Tongue (tissue), 2 donors: ENCODE results near the gene SOX11. TPM values are rescaled to one million over a fixed set of nuclear protein-coding genes. Genes with fewer than 3 reads are reported as not detected.
"Not testable (repeated sequence)": the region's sequence is repeated elsewhere in the genome, so short reads cannot be mapped to it uniquely, and the experiment has no call there.

Experiments
- DNase-seq: peaks from one replicate; pipeline ENCODE4 v3.0.0-alpha.2; 2015
- total RNA-seq: library from RNA; depleted of rRNA; stranded (reverse); fragments of >200 nt; gene quantifications from one replicate; pipeline ENCODE4 v1.2.3, GENCODE V29; 2014

Gene SOX11
- 15.8 TPM for total RNA-seq

GRCh38 chr2:5691985-5692529 is at the start of gene SOX11:
SOX11 (plus strand) TSS chr2:5692384; CDS start chr2:5692722, 338 bp downstream.
- DNase-seq = peak; percentile 99

DNA sequence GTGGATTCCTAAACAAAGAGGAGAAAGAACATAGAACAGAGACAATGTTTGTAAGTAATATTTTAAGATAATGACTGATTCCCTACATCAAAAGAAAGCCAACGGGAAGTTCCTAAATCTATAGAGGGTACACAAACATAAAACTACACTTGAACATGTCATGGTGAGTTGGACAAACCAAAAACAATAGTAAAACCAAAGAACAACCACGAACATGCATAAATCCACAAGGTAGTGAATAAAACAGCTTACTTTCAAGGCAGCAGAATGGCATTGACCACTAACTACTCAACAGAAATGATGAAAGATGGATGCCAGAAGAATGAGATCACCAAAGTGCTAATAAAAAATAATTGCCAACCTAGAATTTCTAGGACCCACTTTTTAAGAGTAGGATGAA is 39.5 kb upstream of the SOX11 start:
- DNase-seq = not testable (repeated sequence)

DNA sequence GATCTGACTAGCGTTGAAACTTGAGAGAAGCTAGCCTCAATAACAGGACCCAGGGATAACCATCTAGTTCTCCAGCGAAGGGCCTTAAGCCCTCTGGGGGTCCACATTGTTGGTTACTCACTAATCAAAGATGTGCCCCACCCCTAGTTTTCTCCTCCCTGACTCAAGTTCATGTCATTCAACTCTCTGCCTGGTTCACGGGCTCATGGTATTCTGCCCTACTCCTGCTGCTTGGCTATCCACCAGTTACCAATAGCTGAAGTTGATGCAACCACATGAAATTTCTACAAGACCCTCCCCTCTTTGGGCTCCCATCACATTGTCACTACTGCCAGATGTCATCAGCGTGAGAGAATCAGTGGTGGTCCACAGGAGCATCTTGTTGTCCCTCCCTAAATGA is 38.4 kb upstream of the SOX11 start:
- not testable (repeated sequence) for DNase-seq

DNA sequence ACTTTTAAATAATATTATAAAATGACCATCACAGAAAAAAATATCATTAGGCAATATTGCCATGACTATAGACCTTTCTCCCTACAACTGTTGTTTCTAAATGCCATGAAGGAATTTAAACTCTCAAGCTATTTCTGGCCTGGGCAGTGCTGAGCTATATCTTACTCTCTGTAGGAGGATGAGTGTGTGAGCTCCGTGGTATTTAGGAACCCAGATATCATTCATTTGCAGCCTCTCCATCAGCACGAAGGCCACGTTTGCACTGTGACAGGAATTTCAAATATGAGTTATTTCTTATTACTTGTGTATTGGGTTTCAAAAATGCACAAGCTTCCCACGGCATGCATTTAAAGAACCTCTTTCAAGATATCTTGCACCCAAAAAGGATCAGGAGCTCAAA is 35.0 kb upstream of the SOX11 start:
- peak; percentile 44 for DNase-seq

GRCh38 chr2:5660591-5660990 is 31.6 kb upstream of the SOX11 start:
- no peak for DNase-seq

DNA sequence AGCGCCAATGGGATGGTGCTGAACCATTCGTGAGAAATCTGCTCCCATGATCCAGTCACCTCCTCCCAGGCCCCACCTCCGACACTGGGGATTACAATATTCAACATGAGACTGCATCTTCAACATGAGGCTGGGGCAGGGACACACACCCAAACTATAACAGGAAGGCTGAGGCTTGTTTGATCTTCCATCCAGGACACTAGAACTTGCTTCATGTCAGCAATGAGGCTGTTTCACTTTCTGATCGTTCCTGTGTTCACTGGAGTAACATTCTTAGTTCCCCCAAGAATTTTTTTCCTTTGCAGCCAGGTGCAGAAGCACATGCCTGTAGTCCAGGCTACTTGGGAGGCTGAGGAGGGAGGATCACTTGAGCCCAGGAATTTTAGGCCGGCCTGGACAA is 30.8 kb upstream of the SOX11 start:
- no peak for DNase-seq

GRCh38 chr2:5664278-5664681 is 27.9 kb upstream of the SOX11 start:
- DNase-seq = no peak

- DNase-seq = no peak
Observed at GRCh38 chr2:5665066-5665465, 27.1 kb upstream of the SOX11 start.

- no peak for DNase-seq
Observed at GRCh38 chr2:5666798-5667197, 25.4 kb upstream of the SOX11 start.

GRCh38 chr2:5667655-5668054 is 24.5 kb upstream of the SOX11 start:
- not testable (repeated sequence) for DNase-seq

- DNase-seq = no peak
Observed at GRCh38 chr2:5668682-5669250, 23.4 kb upstream of the SOX11 start.

DNA sequence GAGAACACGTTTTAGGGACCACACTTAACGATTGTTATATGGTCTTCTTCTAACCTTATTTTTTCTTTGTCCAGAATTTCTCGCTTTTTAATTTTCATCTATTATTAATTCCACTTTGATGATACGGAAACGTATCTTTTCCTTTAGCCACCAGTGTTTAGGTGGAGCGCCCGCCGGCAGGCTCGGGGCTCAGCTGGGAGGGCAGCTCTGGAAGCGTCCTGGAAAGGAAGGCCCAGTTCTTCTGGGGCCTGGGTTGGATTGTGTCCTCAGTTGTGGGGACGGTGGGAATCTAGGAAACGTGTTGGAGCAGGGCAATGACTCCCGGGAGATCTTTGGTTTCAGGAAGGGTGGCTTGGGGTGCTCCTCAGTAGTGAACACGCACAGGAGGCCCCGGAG is 19.4 kb upstream of the SOX11 start:
- no peak for DNase-seq

DNA sequence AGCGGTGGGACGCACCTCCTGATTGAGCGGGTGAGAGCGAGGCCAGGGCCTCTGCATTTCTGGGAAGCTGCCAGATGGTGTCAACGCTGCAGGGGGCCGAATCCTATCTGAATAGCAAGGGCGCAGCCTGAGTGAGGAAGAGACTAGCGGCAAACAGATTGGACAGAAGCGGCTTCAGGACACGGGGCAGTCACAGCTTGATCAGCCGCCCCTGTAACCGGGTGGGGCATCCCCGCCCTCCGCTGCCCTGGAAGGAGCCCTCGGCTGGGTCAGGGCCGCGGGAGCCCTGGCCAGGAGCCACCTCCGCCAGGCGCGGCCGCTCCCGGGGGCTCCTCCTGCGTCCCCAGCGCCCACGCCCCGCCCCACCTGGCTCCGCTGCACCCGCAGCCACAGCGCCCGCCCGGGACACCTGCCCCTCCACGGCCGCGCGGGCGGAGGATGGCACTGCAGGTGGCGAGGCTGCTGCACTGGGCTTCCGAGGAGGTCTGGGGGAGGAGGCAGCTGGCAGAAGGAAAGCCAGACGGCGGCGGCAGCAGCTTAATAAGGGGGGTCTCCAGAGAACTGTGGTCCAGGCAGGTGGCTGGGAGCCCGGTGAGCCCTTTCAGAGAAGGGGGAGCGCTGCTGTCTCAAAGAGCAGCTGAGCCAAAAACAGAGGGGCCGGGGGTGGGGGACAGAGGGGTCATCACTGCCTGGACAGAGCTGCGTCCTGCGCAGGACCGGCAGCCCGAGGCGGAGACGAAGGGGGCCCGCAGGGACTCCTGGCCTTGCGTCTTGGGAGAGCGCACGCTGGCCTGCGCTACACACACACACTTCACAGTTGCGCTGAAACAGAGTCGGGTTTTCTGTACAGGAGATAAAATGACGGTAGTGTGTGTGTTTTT is 18.8 kb upstream of the SOX11 start:
- DNase-seq = peak; percentile 56

- no peak for DNase-seq
Observed at GRCh38 chr2:5674026-5674340, 18.2 kb upstream of the SOX11 start.

DNA sequence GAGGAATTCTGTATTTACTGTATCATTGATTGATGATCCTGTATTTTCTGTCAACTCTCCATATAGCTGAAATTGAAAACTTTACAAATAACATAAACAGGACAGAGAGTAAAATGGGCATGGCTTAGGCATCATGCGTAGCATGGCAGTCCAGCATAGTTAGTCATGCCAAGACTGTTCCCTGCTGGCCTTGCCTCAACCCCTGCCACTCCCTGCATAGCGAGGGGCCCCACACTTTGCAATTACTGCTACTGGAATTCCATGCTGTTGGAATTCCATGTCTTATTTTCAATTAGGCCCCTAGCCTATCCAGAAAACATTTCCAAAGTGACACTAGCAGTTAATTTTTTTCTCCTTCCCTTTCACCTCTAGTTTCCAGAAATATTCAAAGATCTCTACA is 15.1 kb upstream of the SOX11 start:
- DNase-seq = peak; percentile 35

- DNase-seq = no peak
Observed at GRCh38 chr2:5683471-5683870, 8.7 kb upstream of the SOX11 start.

DNA sequence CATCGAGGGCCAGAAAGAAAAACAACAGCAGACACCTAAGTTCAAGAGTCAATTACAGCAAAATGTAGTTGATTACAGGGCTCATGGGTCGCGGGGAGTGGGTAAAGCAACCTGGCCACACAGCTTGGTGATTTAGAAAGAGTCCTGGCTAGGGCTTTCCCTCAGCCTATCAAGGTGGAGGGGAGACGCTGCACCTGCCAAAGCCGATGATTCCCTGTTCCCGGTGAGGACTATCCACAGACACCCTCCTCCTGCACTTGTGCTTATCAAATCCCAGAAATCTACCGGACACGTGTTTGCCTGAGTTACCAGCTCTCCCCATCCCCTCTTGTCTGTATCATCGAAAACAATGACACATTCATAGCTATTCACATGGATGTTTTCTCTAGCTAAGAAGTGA is 7.0 kb upstream of the SOX11 start:
- no peak for DNase-seq

GRCh38 chr2:5686068-5686467 is 6.1 kb upstream of the SOX11 start:
- no peak for DNase-seq

DNA sequence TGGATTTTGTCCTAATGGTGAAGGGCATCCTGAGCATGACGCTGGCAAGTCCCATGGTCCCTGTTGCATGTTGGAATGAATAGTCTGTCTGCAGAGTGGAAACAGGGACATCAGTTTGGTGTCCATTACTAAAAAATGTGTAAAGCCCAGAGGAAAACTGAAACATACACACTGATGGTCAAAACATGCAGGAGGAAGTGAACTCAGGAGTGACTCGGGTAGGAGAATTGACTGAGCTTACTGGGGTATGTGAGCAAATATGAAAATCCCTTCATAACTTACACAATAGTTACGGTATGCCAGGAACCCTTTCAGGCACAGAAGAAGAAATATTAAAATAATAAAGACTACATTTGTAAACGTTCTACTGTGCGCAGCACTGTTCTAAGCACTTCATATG is 5.6 kb upstream of the SOX11 start:
- DNase-seq = no peak

- peak; percentile 35 for DNase-seq
Observed at GRCh38 chr2:5689750-5690149, 2.4 kb upstream of the SOX11 start.

DNA sequence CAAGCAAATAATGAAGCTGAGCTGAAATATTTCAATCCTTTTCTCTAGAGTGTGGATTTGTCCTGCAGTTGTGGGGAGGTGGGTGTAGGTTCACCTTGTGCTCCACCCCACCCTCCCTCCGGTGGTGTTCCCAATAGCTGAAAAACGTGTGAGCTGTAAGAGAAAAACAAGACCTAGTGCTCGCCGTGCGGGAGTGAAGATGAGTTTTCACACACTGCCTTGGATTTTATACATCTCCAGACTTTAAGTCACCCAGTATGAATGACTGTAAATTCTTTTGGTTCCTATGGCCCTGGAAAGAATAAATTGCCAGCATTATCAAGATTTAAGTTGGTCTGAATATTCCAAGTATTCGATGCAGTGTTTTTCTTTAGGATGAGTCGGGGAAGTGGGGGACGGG is 1.9 kb upstream of the SOX11 start:
- peak; percentile 60 for DNase-seq

DNA sequence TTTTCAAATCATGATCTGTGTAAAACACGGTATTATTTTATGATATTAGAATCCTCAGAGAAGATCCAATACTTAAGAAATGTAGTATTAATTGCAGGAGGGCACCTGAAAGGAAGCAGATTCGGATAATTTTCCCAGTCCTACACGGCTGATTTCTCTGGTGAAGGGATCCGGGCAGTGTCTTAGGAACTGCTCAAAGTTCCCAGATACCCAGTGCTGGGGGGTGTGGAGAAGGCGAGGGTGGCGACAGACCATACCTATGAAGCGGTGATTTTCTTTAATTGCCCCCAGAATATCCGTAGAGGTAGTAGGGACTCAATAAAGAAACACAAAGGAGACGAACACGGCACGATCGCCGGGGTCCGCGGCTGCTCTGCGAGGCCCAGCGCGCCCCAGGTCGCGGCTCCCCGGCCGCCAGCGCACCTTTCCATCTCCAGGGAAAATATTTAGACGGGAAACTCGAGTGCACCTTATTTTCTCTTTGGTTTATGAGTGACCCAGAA is 1.4 kb upstream of the SOX11 start:
- no peak for DNase-seq

DNA sequence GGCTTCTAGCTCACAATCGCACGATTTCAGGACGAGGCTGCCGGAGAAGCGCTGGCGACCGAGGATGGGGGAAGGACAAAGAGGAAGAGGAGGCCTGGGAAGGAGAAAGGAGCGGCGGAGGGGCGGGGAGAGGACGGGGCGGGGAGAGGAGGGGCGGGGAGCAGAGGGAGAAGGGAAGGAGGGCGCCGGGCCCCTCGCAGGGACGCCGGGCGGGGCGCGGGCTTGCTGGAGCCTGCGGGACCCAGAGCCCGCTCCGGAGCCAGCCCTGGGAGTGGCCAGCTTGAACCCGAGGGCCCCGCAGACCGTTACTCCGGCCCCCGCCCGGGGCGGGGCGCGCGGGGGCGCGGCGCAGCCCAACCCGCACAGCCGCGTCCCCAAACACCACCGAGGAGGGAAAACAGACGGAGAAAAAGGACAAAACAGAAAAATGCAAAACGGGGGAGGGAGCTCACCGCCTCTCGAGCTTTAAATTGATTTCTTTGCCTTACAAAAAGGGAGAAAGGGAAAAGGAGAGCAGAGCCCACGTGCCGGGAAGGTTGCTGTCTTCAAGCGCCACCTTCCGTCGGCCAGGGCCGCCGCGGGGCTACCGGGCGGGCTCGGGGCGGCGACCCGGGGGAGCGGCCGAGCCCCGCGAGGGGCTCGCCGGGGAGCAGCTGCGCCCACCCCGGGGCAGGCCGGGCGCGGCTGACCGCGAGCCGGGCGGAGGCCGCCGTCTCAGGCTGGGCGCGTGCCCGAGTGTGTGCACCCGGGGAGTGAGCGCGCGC is 781 bp upstream of the SOX11 start:
- peak; percentile 94 for DNase-seq
